NCI-H2171 treated with DMSO at 0.1 percent for 48 hours (cell line): Measurements from ENCODE around the gene CCDC9B.

Experiments used
- DNase-seq: peaks from one replicate; lab custom pipeline; 2025; lab: John Stamatoyannopoulos, UW

The CCDC9B gene

GRCh38 chr15:40290545-40290917, 50.2 kb downstream of the CCDC9B start:
- DNase-seq = no peak

DNA sequence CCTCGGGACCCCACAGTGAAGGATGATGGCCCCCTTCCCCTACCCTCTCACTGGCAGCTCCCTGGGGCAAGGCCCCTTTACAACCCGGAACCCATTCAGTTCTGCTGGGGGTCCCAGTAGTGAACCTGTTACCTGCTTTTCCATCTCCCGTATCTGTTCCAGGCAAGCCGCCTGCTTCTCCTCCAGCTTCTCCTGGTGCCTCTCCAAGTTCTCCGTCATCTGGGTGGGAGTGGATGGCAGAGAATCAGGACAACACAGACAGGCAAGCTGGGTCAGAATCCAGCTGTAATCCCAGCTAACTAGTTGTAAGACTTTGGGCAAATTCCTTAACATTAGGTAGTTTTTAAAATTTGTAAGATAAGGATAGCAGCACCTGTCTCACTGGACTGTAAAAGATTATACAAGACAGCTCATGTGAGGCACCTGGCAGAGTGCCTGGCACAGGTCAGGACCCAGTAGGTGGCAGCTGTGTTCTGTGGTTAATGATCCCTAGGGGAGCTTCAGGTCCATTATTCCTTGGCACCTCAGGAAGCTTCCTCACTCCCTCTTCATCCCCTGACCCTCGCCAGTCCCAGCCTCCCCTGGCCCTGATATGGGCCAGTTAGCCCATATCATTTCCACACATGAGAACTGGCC, 51.5 kb downstream of the CCDC9B start:
- DNase-seq = peak; percentile 62

- DNase-seq = no peak
Observed at GRCh38 chr15:40287968-40288367, 52.8 kb downstream of the CCDC9B start.

GRCh38 chr15:40287505-40287904, 53.2 kb downstream of the CCDC9B start:
- no peak for DNase-seq

GRCh38 chr15:40286794-40287193, 53.9 kb downstream of the CCDC9B start:
- no peak for DNase-seq

DNA sequence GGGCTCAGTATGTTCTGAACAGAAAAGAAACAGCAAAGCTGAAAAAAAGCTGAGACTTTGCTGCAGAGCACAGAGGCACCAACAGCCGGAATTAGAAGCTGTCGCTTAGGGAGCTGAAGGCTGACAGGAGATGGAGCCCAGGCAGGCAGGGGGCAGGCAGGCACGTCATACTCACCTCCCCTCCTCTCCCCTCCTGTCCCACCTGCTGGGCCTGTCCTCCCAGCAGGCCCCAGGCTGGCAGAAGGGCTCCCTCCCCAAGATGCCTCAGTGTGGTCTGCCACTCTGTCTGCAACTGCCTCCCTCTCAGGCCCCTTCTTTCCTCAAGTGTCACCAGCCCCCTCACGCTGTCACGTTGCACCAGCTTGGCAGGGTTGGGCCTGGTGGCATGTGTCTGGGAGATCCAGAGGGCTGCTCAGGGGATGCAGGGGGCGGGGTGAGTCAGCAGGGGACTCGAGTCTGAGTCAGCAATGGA, 54.6 kb downstream of the CCDC9B start:
- peak; percentile 78 for DNase-seq

- DNase-seq = no peak
Observed at GRCh38 chr15:40285554-40286011, 55.2 kb downstream of the CCDC9B start.

GRCh38 chr15:40285151-40285550, 55.6 kb downstream of the CCDC9B start:
- DNase-seq = no peak

DNA sequence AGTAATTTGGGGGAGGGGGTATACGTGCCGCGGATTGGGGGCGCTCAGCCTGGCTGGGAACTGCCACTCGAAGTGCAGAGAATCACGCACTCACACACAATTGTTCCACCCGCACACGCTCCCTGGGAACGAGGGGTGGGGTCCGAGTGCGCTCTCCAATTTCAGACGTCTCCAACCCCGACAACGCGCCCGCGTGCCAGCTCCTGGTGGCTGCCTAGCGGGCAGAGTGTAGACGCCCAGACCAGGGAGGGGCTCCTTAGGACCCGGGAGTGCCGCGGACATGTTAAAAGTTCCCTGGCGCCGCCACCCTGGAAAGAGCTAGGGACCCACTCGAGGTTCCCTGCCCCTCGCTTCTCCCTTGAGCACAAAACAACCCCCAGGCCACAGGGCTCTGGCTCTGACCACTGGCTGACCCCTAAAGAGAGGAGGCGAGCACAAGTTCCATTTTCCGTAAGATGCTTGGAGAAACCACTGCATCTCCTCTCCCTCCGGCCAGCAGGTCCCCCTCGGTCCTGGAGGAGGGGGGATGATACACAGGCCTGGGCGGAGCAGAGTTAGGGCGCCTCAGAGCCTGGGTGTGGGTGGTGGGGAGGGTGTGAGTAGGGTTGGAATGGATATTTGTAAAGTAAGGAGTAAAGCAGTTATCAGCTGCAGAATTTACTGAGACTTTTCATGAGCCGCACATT, 57.0 kb downstream of the CCDC9B start:
- DNase-seq = no peak

GRCh38 chr15:40282869-40283614, 57.7 kb downstream of the CCDC9B start, which contains the start of gene ANKRD63:
Gene ANKRD63 (minus strand): TSS chr15:40283064. CDS start chr15:40282586, 478 bp downstream.
- peak; percentile 44 for DNase-seq

- DNase-seq = peak; percentile 51
Observed at GRCh38 chr15:40282147-40282868, 58.4 kb downstream of the CCDC9B start.

GRCh38 chr15:40281801-40282146, 59.0 kb downstream of the CCDC9B start:
- DNase-seq = no peak
